GM18498 (cell line): Measurements from ENCODE around the gene CELSR2.

Experiments
- ATAC-seq: cut with Tn5 transposase; IDR thresholded peaks from one replicate; pipeline ENCODE4 v1.9.1; 2021; ENCODE audit warnings: mild to moderate bottlenecking, moderate library complexity; ENCODE audit not compliant: unreplicated experiment

Gene CELSR2

GRCh38 chr1:109229531-109230127 lies 19.7 kb upstream of the CELSR2 start:
- ATAC-seq = no peak

GRCh38 chr1:109231066-109231465 lies 18.3 kb upstream of the CELSR2 start:
- ATAC-seq = no peak

GRCh38 chr1:109235137-109235536 lies 14.2 kb upstream of the CELSR2 start:
- no peak for ATAC-seq

GRCh38 chr1:109237512-109237911 lies 11.8 kb upstream of the CELSR2 start:
- no peak for ATAC-seq

- ATAC-seq = no peak
These were observed 11.0 kb upstream of the CELSR2 start for GRCh38 chr1:109238382-109238781.

GRCh38 chr1:109239047-109239408 lies 10.3 kb upstream of the CELSR2 start:
- ATAC-seq = no peak

GRCh38 chr1:109239409-109240068 lies 9.8 kb upstream of the CELSR2 start:
- ATAC-seq = peak; percentile 72

- no peak for ATAC-seq
These were observed 8.9 kb upstream of the CELSR2 start for GRCh38 chr1:109240158-109241152.

- ATAC-seq = no peak
These were observed 8.0 kb upstream of the CELSR2 start for GRCh38 chr1:109241344-109241743.

GRCh38 chr1:109241841-109242345 lies 7.4 kb upstream of the CELSR2 start:
- ATAC-seq = no peak

- no peak for ATAC-seq
These were observed 7.0 kb upstream of the CELSR2 start for GRCh38 chr1:109242387-109242786.

- no peak for ATAC-seq
These were observed 6.1 kb upstream of the CELSR2 start for GRCh38 chr1:109243221-109243620.

- no peak for ATAC-seq
These were observed 5.3 kb upstream of the CELSR2 start for GRCh38 chr1:109243860-109244552.

- ATAC-seq = no peak
These were observed 3.2 kb upstream of the CELSR2 start for GRCh38 chr1:109246141-109246551.

GRCh38 chr1:109247401-109248365 lies 1.7 kb upstream of the CELSR2 start:
- ATAC-seq = no peak

- ATAC-seq = no peak
These were observed 919 bp upstream of the CELSR2 start for GRCh38 chr1:109248444-109248796.

- ATAC-seq = peak; percentile 50
These were observed 489 bp downstream of the CELSR2 start for GRCh38 chr1:109249654-109250401.

GRCh38 chr1:109250454-109251276 lies 1.3 kb downstream of the CELSR2 start:
- ATAC-seq = no peak
